Articular chondrocyte of knee joint (primary cell): ENCODE results near the gene COL4A5. TPM values are rescaled to one million over a fixed set of nuclear protein-coding genes. Genes with fewer than 3 reads are reported as not detected.

Experiments used
- small RNA-seq: library from RNA; depleted of rRNA; stranded (forward); fragments of <200 nt; gene quantifications from one replicate; pipeline ENCODE3, GENCODE V24; 2012
- total RNA-seq: library from RNA; depleted of rRNA; stranded (reverse); fragments of >200 nt; gene quantifications from 2 replicates; pipeline ENCODE4 v1.2.3, GENCODE V29; 2012

COL4A5 gene
- 0.13 and 0.86 TPM in 2 replicates for total RNA-seq

DNA sequence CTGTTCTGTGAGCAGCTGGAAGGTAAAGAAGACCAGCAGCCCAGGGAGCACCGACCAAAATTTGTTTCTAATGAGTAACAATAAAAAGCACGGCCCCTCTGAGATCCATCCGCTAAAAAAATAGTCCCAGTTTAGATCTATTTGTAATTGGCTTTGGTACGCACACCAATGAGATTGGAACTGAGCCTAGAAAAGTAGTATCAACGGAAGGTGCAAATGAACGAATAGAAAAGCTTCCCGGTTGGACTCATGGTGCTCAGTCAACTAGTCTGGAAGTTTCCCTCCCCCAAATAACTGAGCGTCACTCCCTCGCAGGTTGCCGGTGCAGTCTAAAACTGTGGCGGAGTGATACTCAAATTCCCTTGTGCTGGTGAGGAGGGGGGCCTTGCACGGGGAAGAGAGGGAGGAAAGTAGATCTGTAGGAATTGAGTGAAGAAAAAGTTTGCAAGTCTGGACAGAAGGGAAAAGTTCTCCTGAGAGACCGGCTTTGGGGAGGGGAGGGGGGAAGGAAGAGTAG is at the start of gene COL4A5:
Gene COL4A5, plus strand, starts transcription at position 413 of the 517 bp plus-strand sequence. CDS start 288 bp downstream, outside the sequence.

DNA sequence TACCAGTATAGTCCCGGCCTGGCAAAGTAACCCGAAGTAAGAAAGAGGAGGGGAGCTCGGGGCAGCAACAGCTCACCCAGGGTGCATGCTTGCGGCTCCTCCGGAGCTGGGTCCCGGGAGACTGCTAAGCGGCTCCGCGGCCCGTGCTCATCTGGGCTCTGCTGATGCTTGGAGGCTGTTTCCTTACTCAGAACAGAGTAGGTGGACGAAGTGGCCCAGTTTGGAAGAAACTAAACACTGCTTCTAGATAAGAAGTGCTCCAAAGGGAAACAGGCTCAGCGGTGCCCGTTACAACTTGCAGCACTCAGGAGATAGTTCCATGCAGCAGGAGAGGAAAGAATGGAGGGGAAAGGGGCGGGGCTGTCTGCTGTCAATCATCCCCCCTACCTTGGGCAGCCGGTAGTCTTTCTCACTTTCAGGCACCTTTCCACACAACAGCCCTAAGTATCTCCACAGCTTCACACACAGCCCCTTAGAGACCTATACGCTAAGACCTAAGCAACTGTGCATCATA is 1.5 kb upstream of the COL4A5 start, which contains the start of gene COL4A6:
Gene COL4A6, minus strand, starts transcription at position 313 of the 514 bp plus-strand sequence. Its CDS starts 226 bp downstream, at position 87.

DNA sequence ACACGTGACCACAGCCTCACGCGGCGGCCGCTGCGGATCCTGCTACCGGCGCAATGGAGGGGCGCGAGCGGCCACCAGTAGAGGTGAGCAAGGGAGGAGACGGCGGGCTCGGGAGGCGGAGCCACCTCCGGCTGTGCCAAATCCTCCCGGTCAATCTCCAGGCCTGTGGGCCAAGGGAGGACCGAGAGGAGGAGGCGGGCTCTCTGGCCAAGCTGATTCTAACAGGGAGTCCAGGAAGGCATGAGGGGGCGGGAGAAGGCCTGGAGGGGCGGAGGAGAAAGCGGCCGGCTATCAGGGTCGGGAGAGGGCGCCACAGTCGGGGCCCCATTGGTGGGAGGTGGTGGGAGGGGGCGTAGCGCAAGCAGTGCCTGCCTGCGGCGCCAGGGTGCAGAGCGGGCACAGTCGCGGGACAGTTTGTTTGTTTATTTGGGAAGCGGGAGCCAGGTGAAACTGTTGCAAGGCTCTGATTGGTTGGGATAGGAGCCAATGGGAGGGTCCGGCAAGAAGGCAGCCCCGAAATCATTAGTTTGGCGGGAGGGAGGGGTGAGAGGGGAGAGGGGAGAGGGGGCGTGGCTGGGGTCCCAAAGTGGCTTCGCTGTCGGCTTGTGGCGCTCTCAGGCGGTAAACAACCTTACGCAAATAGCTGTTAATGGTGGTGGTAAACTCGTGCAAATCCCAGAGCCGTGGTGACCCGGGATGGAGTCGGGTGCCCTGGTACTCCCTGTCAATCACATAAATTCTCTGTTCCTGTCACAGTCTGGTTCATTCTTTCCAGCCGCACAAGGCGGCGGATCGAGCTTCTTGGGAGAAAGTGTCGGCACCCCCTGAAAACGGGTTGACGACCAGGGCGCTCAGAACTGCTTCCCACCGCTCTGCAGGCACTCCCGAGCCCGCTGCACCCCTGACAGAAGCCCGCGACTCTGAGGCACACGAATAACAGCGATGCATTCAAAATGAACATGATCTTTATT is 297.2 kb downstream of the COL4A5 start, which contains the start of gene IRS4:
Gene IRS4, minus strand, starts transcription at position 55 of the 971 bp plus-strand sequence.

Small RNA genes within 50 kb of the gene (small RNA-seq; reads per million reads assigned to genes)
- not detected for gene RF00019

Other genes starting within 250 kb of the COL4A5 start
- not detected in 2 replicates for gene COL4A6, start 1.4 kb upstream of the COL4A5 start, total RNA-seq